H9 (cell line): Measurements from ENCODE around the gene PACSIN2. TPM values are rescaled to one million over a fixed set of nuclear protein-coding genes. Genes with fewer than 3 reads are reported as not detected.
A peak's percentile ranks its signal among the peaks of the same experiment; 100 is the strongest.

Experiments used
- DNase-seq: peaks from one replicate; pipeline ENCODE4 v3.0.0-alpha.2; 2017
- H2AFZ ChIP-seq: one replicate; pipeline ENCODE4 v1.6.1; 2013; ENCODE audit warnings: mild to moderate bottlenecking, low read length, control low read depth, moderate library complexity
- H2AK5ac ChIP-seq: 2 replicates; pipeline ENCODE4 v1.6.1; 2013; ENCODE audit warnings: low read length, control low read depth, mixed read lengths; ENCODE audit not compliant: insufficient read length
- H2BK120ac ChIP-seq: one replicate; pipeline ENCODE4 v1.6.1; 2013; ENCODE audit warnings: low read depth, mild to moderate bottlenecking, low read length, control low read depth, inconsistent platforms; ENCODE audit not compliant: poor library complexity, severe bottlenecking
- H2BK12ac ChIP-seq: 2 replicates; pipeline ENCODE4 v1.6.1; 2013; ENCODE audit warnings: low read length, control low read depth, mixed read lengths, low read depth; ENCODE audit not compliant: insufficient read length
- H2BK15ac ChIP-seq: 2 replicates; pipeline ENCODE4 v1.6.1; 2013; ENCODE audit warnings: low read depth, low read length, control low read depth
- H2BK20ac ChIP-seq: one replicate; pipeline ENCODE4 v1.6.1; 2013; ENCODE audit warnings: low read depth, mild to moderate bottlenecking, low read length, control low read depth, inconsistent platforms; ENCODE audit not compliant: poor library complexity, severe bottlenecking
- H2BK5ac ChIP-seq: 2 replicates; pipeline ENCODE4 v1.6.1; 2013; ENCODE audit warnings: low read length, control low read depth, mixed read lengths; ENCODE audit not compliant: insufficient read length
- H3K14ac ChIP-seq: 2 replicates; pipeline ENCODE4 v1.6.1; 2013; ENCODE audit warnings: low read length, control low read depth; ENCODE audit not compliant: insufficient read depth
- H3K18ac ChIP-seq: 2 replicates; pipeline ENCODE4 v1.6.1; 2013; ENCODE audit warnings: low read depth, mild to moderate bottlenecking, mixed read lengths, low read length, control low read depth; ENCODE audit not compliant: insufficient read length
- H3K23ac ChIP-seq: 2 replicates; pipeline ENCODE4 v1.6.1; 2013; ENCODE audit warnings: low read length, control low read depth, mixed read lengths, low read depth; ENCODE audit not compliant: insufficient read length
- H3K23me2 ChIP-seq: 2 replicates; pipeline ENCODE4 v1.6.1; 2013; ENCODE audit warnings: low read depth, mild to moderate bottlenecking, mixed read lengths, low read length, control low read depth; ENCODE audit not compliant: insufficient read length, poor library complexity, severe bottlenecking
- H3K27ac ChIP-seq: 2 replicates; pipeline ENCODE4 v1.5.1; 2013; ENCODE audit warnings: low read length, control low read depth, mixed read lengths, low read depth; ENCODE audit not compliant: insufficient read length
- H3K27me3 ChIP-seq: 2 replicates; pipeline ENCODE4 v1.6.1; 2013; ENCODE audit warnings: low read length, control low read depth, inconsistent platforms; ENCODE audit not compliant: insufficient read depth
- H3K4ac ChIP-seq: 2 replicates; pipeline ENCODE4 v1.6.1; 2013; ENCODE audit warnings: low read depth, mild to moderate bottlenecking, control low read depth, inconsistent platforms, low read length, moderate library complexity
- H3K4me1 ChIP-seq: 2 replicates; pipeline ENCODE4 v1.6.1; 2013; ENCODE audit warnings: low read length, control low read depth, inconsistent platforms; ENCODE audit not compliant: insufficient read depth
- H3K4me2 ChIP-seq: 2 replicates; pipeline ENCODE4 v1.6.1; 2013; ENCODE audit warnings: low read length, control low read depth, mixed read lengths; ENCODE audit not compliant: insufficient read length, insufficient read depth
- H3K56ac ChIP-seq: 2 replicates; pipeline ENCODE4 v1.6.1; 2013; ENCODE audit warnings: low read depth, mild to moderate bottlenecking, mixed read lengths, low read length, control low read depth; ENCODE audit not compliant: insufficient read length
- H3K79me1 ChIP-seq: 2 replicates; pipeline ENCODE4 v1.6.1; 2013; ENCODE audit warnings: low read depth, mild to moderate bottlenecking, moderate library complexity, low read length, control low read depth, inconsistent platforms; ENCODE audit not compliant: insufficient read depth, poor library complexity, severe bottlenecking
- H3K79me2 ChIP-seq: 2 replicates; pipeline ENCODE4 v1.6.1; 2013; ENCODE audit warnings: low read length, control low read depth, inconsistent platforms; ENCODE audit not compliant: insufficient read depth
- H3K9ac ChIP-seq: 2 replicates; pipeline ENCODE4 v1.6.1; 2013; ENCODE audit warnings: low read length, control low read depth, mixed read lengths; ENCODE audit not compliant: insufficient read length; ENCODE audit errors: extremely low read depth
- H3K9me3 ChIP-seq: one replicate; pipeline ENCODE4 v1.6.1; 2013; ENCODE audit warnings: low read depth, low read length, inconsistent platforms; ENCODE audit not compliant: control insufficient read depth
- H3T11ph ChIP-seq: one replicate; pipeline ENCODE4 v1.6.1; 2013; ENCODE audit warnings: mild to moderate bottlenecking, low read length, control low read depth, inconsistent platforms
- H4K20me1 ChIP-seq: one replicate; pipeline ENCODE4 v1.6.1; 2013; ENCODE audit not compliant: control insufficient read depth, insufficient read length, insufficient read depth
- H4K5ac ChIP-seq: 2 replicates; pipeline ENCODE4 v1.6.1; 2013; ENCODE audit warnings: low read depth, mild to moderate bottlenecking, mixed read lengths, low read length, control low read depth; ENCODE audit not compliant: insufficient read length
- H4K8ac ChIP-seq: replicated peaks from 2 replicates; pipeline ENCODE4 v1.6.1; 2013; ENCODE audit warnings: low read length, control low read depth, mixed read lengths, low read depth; ENCODE audit not compliant: insufficient read length
- H4K91ac ChIP-seq: 2 replicates; pipeline ENCODE4 v1.6.1; 2013; ENCODE audit warnings: low read depth, mild to moderate bottlenecking, moderate library complexity, mixed read lengths, low read length, control low read depth; ENCODE audit not compliant: insufficient read length
- H3K27ac Mint-ChIP-seq, 3 experiments: 2 replicates in 2 of 3; 3 replicates in 1 of 3; pipeline ENCODE4 v1.8.0; 2020 to 2021; ENCODE audit warnings: mixed read lengths in 3 of 3, mild to moderate bottlenecking in 1 of 3, moderate library complexity in 1 of 3
- H3K27me3 Mint-ChIP-seq: 2 replicates; pipeline ENCODE4 v1.8.0; 2021; ENCODE audit warnings: low read depth, mild to moderate bottlenecking, moderate library complexity, mixed read lengths
- H3K36me3 Mint-ChIP-seq, 3 experiments: 2 replicates in 2 of 3; 3 replicates in 1 of 3; pipeline ENCODE4 v1.8.0; 2020 to 2021; ENCODE audit warnings: low read depth in 3 of 3, mixed read lengths in 3 of 3; ENCODE audit not compliant: insufficient read depth in 1 of 3
- H3K4me1 Mint-ChIP-seq, 2 experiments: 2 replicates each; pipeline ENCODE4 v1.8.0; 2020; ENCODE audit warnings: mixed read lengths in 2 of 2
- H3K4me3 Mint-ChIP-seq, 2 experiments: 2 replicates in 1 of 2; 3 replicates in 1 of 2; pipeline ENCODE4 v1.8.0; 2020 to 2021; ENCODE audit warnings: mild to moderate bottlenecking in 2 of 2, mixed read lengths in 2 of 2, moderate library complexity in 1 of 2
- H3K9me3 Mint-ChIP-seq, 2 experiments: 2 replicates in 1 of 2; 3 replicates in 1 of 2; pipeline ENCODE4 v1.8.0; 2020; ENCODE audit warnings: mild to moderate bottlenecking in 2 of 2, mixed read lengths in 2 of 2, moderate library complexity in 1 of 2
- WGBS: extraction: QIAGEN DNeasy Blood & Tissue Kit; methylation state at CpG from one replicate; pipeline ENCODE4 v1.1.7; 2013; ENCODE audit warnings: missing lambda C conversion rate, low lambda C conversion rate, mixed read lengths; ENCODE audit not compliant: insufficient read length; ENCODE audit errors: extremely low coverage; 5-methylcytosine and 5-hydroxymethylcytosine counted together
- total RNA-seq: library from RNA; stranded (reverse); gene quantifications from 2 replicates; pipeline ENCODE4 v1.2.1, GENCODE V29; 2021
- TF ChIP-seq, protein P1 (sequence below): fragments of 200-600 bp; sonication (generic); conservative IDR thresholded peaks from 3 replicates; pipeline ENCODE4 v1.8.0; 2021; ENCODE audit warnings: antibody characterized with exemption, mild to moderate bottlenecking

The PACSIN2 gene
- total RNA-seq, 1 experiment from 2014 or later, result 62.3 TPM

- Mint-ChIP-seq H3K4me1 (peaks cover 49 to 51% of the 10 kb centered on the region in 2 experiments), H3K27me3 (no peaks in the 10 kb centered on the region; the same call in 1 of the 2 replicates), H3K9me3 (no peaks in the 10 kb centered on the region), H3K4me3 (no peak overlapping the region), H3K36me3 (peaks cover 0 to 5% (median 0%) of the 10 kb centered on the region in 3 experiments; a peak in 1 of 7 replicates), H3K27ac (peak overlapping the region; percentile 21 to 94 (median 71); a peak in 6 of 7 replicates)
- Histone ChIP-seq H3K27ac (no peak overlapping the region), H3K9me3 (no peaks in the 10 kb centered on the region), H3K9ac (no peak overlapping the region), H3K23ac (no peak overlapping the region), H3K56ac (no peak overlapping the region), H3K14ac (no peak overlapping the region), H2BK5ac (no peak overlapping the region), H4K5ac (no peak overlapping the region), H2BK120ac (no peak overlapping the region), H2AFZ (no peak overlapping the region), H3K79me2 (peaks cover 12% of the 10 kb centered on the region; the same call in 1 of the 2 replicates), H4K20me1 (no peaks in the 10 kb centered on the region), H2BK12ac (no peak overlapping the region), H3K79me1 (peaks cover 10% of the 10 kb centered on the region), H2BK15ac (no peak overlapping the region), H3K27me3 (no peaks in the 10 kb centered on the region), H3K18ac (no peak overlapping the region), H2AK5ac (no peak overlapping the region), H4K91ac (no peak overlapping the region), H3K4ac (no peak overlapping the region), H4K8ac (no peak overlapping the region), H2BK20ac (no peak overlapping the region), H3T11ph (no peak overlapping the region), H3K23me2 (no peaks in the 10 kb centered on the region), H3K4me2 (no peak overlapping the region), H3K4me1 (peaks cover 16% of the 10 kb centered on the region)
- WGBS, result no CpG with 5 or more reads among the region's 13 CpGs
- TF ChIP-seq, protein P1, sequence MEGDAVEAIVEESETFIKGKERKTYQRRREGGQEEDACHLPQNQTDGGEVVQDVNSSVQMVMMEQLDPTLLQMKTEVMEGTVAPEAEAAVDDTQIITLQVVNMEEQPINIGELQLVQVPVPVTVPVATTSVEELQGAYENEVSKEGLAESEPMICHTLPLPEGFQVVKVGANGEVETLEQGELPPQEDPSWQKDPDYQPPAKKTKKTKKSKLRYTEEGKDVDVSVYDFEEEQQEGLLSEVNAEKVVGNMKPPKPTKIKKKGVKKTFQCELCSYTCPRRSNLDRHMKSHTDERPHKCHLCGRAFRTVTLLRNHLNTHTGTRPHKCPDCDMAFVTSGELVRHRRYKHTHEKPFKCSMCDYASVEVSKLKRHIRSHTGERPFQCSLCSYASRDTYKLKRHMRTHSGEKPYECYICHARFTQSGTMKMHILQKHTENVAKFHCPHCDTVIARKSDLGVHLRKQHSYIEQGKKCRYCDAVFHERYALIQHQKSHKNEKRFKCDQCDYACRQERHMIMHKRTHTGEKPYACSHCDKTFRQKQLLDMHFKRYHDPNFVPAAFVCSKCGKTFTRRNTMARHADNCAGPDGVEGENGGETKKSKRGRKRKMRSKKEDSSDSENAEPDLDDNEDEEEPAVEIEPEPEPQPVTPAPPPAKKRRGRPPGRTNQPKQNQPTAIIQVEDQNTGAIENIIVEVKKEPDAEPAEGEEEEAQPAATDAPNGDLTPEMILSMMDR, result no peak
- peak; percentile 41 for DNase-seq
Measured at GRCh38 chr22:42947211-42947990, 67.5 kb downstream of the PACSIN2 start.
